ENCODE measurements around the gene NRXN3.
A peak's percentile ranks its signal among the peaks of the same experiment; 100 is the strongest.

NRXN3 gene

DNA sequence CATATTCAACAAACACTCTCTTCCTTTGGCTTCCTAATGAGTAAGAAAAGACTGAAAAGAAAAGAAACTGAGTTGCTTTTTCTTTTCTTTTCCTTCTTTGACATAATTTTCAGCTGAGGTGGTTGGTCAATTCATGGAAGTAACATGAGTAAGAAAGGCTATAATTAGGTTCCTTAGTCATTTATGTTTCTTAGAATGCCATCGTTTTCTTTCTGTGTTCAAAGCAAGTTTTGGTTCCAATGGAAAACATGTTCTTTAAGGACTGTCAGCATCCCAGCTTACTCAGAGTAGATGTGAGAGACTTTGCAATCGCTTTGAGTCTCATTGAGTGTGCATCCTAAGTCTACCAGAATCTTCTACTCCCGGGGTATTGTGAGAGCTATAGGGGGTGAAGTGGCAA lies 1158.7 kb downstream of the NRXN3 start:
- DNase-seq = no peak

DNA sequence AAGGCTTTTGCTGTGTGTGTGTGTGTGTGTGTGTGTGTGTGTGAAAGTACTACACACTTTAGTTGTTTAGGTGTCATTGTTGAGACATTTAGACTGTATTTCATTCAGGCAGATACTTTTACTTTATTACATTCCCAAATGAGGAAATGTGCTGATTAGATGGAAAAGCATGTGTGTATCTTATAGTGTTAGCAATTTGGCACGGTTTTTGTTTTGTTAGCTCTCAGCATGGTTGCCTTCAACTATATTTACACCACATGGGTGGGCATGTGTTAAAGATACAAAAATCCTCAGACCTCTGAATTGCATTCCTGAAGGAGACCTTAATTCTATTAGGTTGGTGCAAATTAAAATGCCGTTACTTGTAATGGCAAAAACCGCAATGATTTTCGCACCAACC lies 1161.7 kb downstream of the NRXN3 start:
- DNase-seq = no peak

DNA sequence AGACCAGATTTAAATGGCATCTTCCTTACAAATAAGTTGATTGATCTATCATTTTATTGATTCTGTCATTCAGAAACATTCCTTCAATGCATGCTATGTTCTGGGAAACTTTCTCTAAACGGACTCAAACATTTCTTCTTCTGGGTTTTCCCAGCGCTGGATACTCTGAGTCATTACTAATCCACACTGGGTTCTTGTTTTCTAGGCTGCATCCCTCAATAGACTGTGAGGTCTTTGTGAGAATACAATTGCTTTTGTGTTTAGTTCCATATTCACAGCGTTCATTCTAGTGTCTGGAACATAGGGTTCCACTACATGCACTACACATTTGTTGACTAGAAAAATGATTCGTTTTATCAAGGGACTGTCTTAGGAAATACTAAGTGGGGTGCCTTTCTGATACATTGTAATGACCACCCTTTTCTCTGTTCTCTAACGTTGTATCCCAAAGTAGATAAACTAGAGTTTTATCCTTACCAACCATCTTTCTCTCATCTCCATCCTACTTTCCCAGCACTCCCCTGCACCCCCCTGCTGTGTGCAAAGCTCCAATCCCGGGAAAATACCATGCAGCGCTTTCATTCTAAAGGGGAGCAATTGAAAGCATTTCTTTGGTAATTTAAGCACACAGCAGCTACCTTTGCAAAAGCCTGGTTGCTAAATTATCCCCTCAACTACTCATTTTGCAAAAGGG lies 1162.5 kb downstream of the NRXN3 start:
- DNase-seq = peak in 1 of 2 donors; percentile 92

DNA sequence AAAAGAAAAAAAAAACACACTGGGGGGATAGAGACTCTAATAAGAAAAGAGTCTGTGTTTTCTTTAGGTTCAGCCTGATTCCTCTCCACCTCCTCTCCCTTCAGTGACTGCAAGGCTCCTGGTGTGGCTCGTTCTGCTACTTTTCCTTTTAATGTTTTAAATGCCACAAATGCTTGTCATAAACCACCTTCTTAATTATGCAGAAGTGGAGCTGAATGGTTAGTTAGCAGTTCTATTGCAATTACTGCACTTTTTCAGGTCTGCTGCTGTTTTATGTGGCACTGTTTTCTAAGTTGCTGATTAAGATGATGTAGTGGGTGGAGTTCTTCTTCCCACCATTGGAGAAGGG lies 1163.0 kb downstream of the NRXN3 start:
- DNase-seq = no peak

DNA sequence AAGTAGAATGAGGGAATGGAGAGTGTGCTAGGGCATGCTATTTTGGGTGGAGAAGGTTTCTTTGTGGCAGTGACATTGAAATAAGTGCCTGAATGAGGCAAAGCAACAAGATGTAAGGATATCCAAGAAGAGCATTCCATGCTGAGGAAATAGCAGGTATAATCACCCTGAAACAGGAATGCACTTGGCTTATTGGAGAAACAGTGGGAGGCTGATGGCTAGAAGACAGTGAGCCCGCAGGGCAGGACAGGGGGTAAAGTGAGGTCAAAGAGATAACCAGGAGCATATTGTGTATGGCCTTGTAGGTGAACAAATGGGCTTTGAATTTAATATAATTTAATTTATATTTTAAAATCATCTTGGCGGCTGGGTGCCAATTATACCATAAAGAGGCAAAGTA lies 1164.1 kb downstream of the NRXN3 start:
- DNase-seq = no peak

DNA sequence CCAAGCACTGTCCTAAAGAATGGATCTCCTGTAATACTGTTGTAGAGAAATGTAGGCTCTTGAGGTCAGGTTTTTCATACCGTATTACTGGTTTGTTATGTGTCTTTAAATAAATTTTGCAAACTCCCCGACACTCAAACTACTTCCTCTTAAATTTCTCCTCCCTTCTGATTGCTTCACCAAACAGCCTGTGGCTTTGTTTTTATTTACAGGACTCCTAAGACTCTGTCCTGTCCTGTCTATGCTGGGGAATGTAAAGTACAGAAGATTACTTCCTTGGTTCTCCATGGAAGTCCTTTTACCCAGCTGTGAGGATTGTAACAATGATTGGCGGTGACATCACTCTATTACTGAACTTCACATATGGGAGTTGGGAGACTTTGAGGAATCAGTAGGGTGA lies 1167.6 kb downstream of the NRXN3 start:
- no peak for DNase-seq

DNA sequence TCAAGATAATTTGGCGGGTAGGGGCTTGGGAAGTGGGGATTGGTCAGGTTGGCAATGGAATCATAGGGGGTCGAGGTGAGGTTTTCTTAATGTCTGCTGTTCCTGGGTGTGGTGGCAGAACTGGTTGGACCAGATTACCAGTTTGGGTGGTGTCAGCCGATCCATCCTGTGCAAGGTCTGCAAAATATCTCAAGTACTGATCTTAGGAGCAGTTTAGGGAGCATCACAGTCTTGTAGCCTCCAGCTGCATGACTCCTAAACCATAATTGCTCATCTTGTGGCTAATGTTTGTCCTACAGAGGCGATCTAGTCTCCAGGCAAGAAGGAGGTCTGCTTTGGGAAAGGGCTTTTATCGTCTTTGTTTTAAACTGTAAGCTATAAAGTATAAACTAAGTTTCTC lies 1172.8 kb downstream of the NRXN3 start:
- no peak for DNase-seq

DNA sequence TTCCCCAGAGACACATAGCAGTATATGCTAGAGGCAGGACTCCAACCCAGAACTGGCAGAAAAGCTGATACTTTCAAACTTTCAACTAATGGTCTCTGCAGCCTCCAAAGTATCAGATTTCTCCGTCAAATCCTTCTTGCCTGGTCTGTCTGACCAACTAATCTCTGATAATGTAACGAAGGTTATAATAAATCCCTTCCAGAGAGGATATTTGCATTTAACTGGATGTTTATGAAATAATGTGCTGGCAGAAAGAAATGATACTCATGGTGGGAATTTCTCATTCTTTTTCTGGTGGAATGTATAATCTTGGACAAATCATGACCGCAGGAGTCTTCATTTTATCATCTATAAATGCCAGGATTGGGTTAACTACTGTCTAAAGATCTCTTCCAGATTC lies 1180.8 kb downstream of the NRXN3 start:
- DNase-seq = no peak

DNA sequence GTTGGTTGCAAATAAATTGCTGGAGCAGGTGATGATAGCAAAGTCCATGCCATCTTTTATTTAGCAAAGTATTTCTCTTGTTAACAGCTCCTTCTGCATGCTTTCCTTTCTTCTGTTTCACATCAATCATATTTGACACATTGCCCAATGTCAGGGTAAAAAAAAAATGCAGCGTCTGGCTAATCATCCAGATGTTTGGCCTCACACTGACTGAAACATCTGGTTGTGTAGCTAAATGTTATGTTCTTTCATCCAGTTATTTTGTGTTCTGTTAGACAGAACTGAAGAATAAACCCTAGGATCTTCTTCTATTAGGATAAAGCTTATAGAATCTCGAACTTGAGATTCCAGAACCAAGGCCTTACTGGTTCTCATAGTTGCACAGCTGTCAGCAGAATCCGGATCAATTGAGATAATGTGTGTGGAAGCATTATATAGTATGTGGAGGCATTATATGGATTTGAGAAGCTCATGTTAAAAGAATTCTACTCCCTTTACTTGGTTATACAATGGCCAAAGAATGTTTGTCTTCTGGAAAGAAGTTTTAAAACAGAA lies 1182.0 kb downstream of the NRXN3 start:
- DNase-seq = no peak

DNA sequence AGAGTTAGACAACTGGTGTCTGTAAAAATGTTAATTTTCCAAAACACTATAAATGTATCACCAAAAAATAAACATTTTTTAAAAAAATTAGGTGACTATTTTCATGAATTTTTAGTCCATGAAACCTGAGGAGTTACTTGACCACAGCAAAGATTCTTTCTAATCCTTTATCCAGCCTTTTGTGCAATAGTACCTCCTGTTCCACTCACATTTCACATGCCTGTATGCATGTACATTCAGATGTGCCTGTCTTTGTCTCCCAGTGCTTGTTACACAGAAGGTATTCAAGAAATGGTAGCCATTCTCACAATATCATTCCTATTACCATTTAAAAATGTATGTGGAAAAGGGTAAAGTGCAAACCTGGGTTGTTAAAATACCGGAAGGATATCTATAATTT lies 1184.2 kb downstream of the NRXN3 start:
- DNase-seq = no peak

DNA sequence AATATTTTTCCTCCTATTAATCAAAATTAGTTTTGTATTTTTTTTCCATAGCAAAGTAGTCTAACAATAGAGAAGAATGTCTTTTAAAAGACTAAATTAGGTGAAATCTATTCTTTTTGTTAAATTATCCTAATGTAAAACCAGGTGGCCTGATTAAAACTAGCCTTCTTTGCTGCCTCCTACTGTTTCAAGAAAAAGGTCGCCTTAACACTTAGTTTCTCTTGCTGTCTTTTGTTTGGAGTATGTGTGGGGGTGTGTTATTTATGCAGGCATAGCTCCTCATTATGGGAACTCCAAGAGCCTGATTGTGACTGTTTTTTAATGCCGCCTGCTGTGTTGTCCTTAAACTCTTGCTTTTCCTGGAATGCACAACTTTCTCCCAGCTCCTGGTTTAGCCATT lies 1185.9 kb downstream of the NRXN3 start:
- no peak for DNase-seq

DNA sequence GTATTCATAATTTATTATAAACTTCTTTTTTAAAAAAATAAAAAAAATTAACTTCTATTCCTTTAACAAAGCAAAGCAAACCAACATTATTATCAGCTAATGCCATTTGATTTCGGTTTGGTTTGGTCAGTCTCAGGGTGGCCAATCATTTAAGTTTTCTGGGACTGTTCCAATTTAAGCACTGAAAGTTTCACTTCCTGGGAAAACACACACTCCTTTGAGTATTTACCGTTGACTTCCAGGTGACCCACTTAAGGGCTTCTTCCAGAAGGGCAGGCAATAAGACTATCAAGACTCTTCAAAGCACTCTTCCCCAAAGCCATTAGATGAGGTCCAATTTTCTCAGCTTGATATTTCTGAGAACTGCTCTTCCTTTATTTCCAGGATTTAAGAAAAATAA lies 1187.1 kb downstream of the NRXN3 start:
- no peak for DNase-seq

DNA sequence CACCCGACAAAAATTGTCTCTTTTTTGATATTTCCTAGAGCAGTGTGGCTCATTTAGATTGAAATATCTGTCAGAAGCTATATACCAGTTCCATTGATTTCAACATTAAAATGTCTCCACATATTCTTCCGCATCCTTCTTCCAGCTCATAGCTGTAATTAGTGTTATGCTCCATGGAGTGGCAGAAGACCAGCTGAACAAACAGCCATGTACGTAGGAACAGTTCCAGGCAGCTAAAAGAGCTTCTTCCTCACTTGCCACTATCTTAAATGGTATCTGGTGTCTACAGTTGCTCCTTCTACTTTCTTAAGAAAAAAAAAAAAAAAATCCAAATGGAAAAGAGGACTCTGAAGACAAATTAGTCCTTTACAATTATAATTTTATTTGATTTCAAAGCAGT lies 1193.1 kb downstream of the NRXN3 start:
- DNase-seq = no peak

DNA sequence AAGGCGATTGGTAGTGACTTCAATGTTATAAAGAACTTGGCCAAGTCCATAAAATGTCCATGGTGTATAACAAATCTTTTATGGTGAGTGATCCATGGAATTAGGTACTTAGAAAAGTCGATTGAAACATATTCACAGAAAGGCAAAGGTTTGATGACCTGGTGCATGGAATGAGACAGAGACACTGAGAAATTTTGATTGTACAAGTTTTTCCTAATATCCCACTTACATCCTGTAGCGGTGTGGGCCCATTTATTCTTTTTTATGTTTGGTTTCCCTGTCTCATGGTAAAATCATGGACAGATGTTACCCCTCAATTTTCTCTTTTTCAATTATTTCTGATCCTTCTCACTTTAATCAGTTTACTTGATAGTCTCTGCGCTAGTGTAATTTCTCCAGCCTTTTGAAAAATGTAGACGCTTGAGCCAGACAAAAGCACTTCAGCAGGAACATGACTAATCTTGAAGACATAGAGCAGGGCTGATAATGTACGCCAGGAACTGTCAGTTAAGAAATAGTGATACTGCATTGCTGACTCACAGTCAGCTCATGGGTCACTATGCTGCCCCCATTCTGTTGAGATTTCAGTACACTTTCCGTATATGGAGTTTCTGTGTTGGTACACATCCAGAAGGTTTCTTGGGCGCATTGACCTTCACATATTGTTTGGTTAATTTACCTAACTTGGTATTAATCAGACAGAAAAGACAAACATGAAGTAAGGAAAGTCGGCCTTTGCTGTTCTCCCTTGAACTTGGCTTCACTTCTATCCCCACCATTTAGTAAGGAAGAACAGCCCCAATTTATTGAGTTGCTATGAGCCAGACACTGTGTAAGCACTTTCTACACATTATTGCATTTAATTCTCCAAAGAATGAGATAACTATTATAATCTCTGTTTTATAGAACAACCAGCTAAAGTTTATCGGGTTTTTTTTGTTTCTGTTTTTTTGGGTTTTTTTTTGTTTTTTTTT lies 1199.5 kb downstream of the NRXN3 start:
- no peak for DNase-seq

DNA sequence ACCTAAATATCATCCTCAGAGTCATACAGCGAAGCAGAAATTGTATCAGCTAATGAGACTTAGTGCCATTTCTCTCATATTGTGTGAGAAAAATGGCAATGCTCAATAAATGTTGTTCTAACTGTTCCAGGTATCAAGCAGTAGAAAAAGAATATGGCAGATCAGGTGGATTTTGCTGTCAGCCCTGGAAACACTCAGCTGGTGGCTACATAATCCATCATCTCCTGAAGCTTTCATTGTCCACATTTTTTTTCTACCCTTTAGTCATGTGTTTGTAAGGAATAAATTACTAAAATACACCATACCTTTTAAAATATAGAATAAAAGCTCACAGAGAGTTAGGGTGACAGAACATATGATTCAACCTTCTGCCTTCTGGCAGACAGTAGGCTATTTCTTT lies 1200.8 kb downstream of the NRXN3 start:
- DNase-seq = no peak

DNA sequence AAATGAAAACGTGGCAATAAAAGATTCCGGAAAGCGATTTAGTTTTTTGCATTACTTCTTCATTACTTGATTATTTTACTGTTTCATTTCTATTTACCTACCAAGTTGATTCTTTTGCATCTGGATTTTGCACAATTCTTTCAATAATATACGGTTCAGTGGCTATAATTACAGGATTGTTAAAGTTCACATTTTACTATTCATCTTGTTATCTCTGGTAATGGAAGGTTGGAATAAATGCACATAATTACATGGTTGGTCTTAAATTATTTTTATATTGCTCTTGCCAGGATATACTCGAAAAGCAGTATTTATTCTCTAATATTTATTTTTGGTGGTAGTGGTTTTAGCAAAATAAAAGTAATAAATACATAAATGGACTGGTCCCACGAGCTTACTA lies 1203.3 kb downstream of the NRXN3 start:
- DNase-seq = no peak

DNA sequence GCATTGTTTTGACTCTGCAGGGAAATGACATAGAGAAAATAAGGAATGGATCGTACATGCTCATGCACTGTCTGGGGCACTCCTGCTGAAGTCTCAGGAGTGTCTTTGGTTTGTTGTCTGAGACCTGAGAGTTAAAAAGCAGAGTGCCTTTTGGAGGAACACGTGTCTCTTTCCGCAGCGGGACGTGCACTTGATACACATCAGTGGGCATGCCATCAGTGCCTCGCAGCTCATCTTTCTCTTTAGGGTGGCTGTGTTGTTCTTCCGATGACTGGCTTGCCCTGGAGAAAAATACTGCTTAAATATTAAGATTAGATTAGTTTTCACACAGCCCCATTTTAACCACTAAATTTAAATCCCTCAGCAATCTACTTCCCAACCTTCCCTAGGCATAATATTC lies 1205.2 kb downstream of the NRXN3 start:
- DNase-seq = no peak

DNA sequence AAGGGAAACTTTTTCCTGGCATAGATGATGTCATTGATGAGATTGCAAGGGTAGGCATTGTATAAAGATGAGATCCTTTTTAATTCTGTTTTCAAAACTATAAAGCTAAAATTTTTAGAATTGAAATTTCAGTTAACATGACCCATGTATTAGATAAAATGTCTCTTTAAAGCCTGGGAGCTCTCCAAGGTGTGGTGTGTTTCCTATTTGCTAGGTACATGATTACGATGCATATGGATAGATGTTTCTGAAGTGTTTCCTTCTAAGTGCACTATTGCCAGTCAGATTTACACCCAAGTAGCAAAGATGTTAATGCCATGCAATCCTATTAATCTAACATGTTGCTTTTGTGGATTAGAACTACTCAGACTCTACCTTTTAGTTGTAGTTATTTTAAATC lies 1206.4 kb downstream of the NRXN3 start:
- DNase-seq = no peak

DNA sequence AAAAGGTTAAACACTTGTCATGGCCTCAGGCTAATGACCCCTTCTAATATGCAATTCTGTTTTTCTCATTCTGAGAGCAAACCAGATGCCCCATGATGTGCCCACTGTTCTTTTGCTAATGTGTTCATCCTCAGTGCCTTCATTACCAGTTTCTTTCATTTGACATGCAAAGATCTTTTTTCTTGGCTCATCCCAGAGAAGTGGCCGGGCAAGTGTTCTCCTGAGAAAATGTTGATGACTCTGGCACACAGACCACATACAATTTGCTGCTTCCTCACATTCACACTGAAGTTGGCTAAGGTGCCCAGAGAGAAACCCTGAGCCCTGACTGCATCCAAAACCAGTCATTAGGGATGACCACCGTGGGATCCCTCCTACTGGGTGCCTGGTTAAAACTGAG lies 1207.8 kb downstream of the NRXN3 start:
- no peak for DNase-seq

DNA sequence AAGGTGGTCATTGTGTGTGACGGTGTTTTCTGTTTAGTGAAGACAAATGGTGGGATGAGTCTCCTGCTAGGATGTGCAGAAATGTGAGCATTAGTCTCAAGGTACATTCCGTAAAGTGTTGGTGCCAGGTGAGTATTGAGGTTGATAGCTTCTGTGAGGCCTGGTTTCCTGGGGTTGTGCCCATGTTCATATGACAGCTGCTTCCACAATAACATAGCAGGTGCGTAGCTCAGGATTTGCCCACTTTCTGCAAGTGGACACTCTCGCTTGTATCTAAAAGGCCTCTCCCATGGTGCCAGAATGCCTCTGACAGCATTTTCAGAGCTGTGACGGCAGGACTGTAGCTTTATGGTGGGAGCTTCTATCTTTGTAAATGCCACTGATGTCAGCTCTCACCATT lies 1209.1 kb downstream of the NRXN3 start:
- DNase-seq = no peak

DNA sequence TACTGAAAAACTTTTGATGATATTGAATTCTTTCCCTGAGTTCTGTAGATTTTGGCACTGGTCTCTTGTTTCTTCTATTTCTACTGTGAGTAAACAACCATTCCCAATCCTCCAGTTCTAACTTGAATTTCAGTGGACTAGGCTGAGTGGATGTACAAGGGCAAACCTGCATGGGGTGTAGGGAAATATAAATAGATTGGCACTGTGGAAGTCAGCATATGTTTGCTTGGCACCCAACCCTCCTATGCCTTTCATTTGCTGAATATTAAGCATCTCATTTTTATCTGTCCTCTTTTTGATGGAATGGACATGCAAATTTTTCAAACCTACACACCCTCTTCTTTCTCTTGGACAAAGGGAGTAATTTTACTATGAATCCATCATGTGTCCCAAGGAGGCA lies 1212.9 kb downstream of the NRXN3 start:
- DNase-seq = no peak

DNA sequence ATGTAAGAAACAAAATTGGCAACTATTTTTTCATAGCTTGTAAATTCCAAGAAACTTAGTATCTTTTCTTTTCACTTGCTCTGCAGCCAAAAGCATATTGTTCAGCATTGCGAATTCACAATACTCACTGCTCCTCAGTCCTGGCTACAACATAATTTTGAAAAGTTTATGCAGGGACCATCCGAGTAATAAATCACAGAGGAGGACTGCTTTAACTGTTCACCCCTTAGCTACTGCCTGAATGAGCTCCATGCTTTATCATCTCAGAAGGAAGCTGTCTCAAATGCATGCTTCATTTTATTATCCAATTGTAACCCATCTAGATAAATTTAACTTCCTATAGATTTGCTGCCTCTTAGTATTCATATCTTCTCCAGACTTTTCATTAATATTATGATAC lies 1213.3 kb downstream of the NRXN3 start:
- no peak for DNase-seq

DNA sequence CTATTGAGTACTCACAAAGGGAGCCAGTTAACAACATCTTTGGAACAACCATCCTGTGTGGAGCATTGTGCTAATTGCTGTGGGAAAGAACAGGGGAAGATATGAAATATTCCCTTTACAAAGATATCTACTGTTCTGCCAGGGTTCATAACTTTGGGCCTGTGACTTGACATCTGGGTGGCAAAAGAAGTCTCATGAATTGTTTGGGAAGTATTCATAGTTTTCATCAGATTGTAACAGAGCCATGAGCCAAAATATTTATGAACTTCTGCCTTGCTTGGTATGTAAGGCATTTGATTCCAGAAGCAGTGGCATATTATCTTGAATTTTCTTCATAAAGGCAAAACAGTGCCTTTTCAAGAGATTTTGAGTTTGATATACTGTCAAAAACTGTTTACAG lies 1224.9 kb downstream of the NRXN3 start:
- DNase-seq = no peak

DNA sequence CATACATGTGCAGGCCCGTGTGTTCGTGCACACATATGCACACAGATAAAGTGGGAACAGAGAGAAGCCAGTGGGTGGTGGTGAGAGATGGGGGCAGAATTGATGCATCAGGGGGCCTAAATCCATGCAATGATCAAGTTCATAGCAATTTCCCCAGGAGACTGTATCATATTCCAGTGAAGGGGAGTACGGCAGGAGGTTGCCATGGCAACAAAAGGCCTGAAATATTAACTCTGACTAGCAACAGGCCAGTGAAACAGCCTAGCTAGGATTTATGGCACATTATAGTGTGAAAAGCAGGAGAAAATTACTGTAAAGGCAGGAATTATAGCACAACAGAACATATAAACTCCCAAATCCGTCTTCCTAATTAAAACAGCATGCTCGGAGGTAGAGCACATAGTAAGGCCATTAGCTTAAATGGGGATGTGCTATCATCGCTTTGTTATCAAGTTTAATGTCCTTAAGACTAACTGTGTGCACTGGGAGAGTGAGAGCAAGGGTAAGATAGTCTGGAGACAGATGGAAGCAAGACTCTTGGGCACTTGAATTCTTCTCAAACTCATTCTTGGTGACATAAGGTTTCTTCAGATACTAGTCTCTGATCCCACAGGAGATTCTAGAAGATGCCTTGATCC lies 1234.8 kb downstream of the NRXN3 start:
- DNase-seq = no peak
